Osteoblast (primary cell): Measurements from ENCODE around the gene HACD2. TPM values are rescaled to one million over a fixed set of nuclear protein-coding genes. Genes with fewer than 3 reads are reported as not detected.

Experiments used
- DNase-seq: peaks from one replicate; pipeline ENCODE4 v3.0.0; 2011; ENCODE audit warnings: low spot score, mixed read lengths; ENCODE audit not compliant: insufficient read length; ENCODE audit errors: missing footprints
- H2AFZ ChIP-seq: 2 replicates; pipeline ENCODE4 v1.6.0; 2011; ENCODE audit warnings: mild to moderate bottlenecking, low read length
- H3K27ac ChIP-seq: 2 replicates; pipeline ENCODE4 v1.5.1; 2011; ENCODE audit warnings: mild to moderate bottlenecking, low read depth, low read length, moderate library complexity
- H3K27me3 ChIP-seq: 2 replicates; pipeline ENCODE4 v1.6.0; 2012; ENCODE audit warnings: mild to moderate bottlenecking, control low read depth, inconsistent platforms, low read length, moderate library complexity; ENCODE audit not compliant: insufficient read depth
- H3K36me3 ChIP-seq: 2 replicates; pipeline ENCODE4 v1.5.1; 2011; ENCODE audit warnings: mild to moderate bottlenecking, low read length, control low read depth, moderate library complexity; ENCODE audit not compliant: insufficient read depth
- H3K4me1 ChIP-seq: 2 replicates; pipeline ENCODE4 v1.5.1; 2011; ENCODE audit warnings: mild to moderate bottlenecking, low read length, control low read depth, moderate library complexity; ENCODE audit not compliant: insufficient read depth
- H3K4me2 ChIP-seq: 2 replicates; pipeline ENCODE4 v1.6.0; 2011; ENCODE audit warnings: mild to moderate bottlenecking, low read length; ENCODE audit not compliant: insufficient read depth
- H3K4me3 ChIP-seq: fragments of 200-600 bp; sonication (generic); 3 replicates; pipeline ENCODE4 v1.5.1; 2012; ENCODE audit warnings: mild to moderate bottlenecking, low read length, inconsistent platforms; ENCODE audit not compliant: insufficient read depth
- H3K79me2 ChIP-seq: 2 replicates; pipeline ENCODE4 v1.6.0; 2012; ENCODE audit warnings: mild to moderate bottlenecking, low read length, control low read depth, inconsistent platforms; ENCODE audit not compliant: insufficient read depth
- H3K9me3 ChIP-seq: 2 replicates; pipeline ENCODE4 v1.5.1; 2011; ENCODE audit warnings: low read depth, low read length, control low read depth
- H4K20me1 ChIP-seq: 2 replicates; pipeline ENCODE4 v1.6.0; 2012; ENCODE audit warnings: mild to moderate bottlenecking, low read length, control low read depth; ENCODE audit not compliant: insufficient read depth
- CTCF ChIP-seq: IDR thresholded peaks from 2 replicates; pipeline ENCODE4 v1.5.1; 2011; ENCODE audit warnings: mild to moderate bottlenecking, low read depth, low read length, moderate library complexity; ENCODE audit errors: extremely low read depth
- total RNA-seq: library from RNA; depleted of rRNA; stranded (reverse); fragments of >200 nt; gene quantifications from 2 replicates; pipeline ENCODE4 v1.2.3, GENCODE V29; 2012

The HACD2 gene
- total RNA-seq, 1 donor = 27.5 TPM

GRCh38 chr3:123467046-123467445 is 117.8 kb downstream of the HACD2 start:
- H2AFZ ChIP-seq = no peak overlapping the region
- H3K79me2 ChIP-seq = no peaks in the 10 kb centered on the region
- DNase-seq = no peak
- no peak for TF ChIP-seq CTCF
- no peak overlapping the region for H3K4me3 ChIP-seq
- H3K9me3 ChIP-seq = no peaks in the 10 kb centered on the region
- H3K4me2 ChIP-seq = no peak overlapping the region
- H3K4me1 ChIP-seq = no peaks in the 10 kb centered on the region
- no peaks in the 10 kb centered on the region for H4K20me1 ChIP-seq
- no peak overlapping the region for H3K27ac ChIP-seq
- H3K36me3 ChIP-seq = no peaks in the 10 kb centered on the region
- H3K27me3 ChIP-seq = peaks cover 62% of the 10 kb centered on the region

GRCh38 chr3:123464211-123464610 is 120.6 kb downstream of the HACD2 start:
- no peak for DNase-seq
- no peak overlapping the region for H2AFZ ChIP-seq
- H3K9me3 ChIP-seq = no peaks in the 10 kb centered on the region
- H3K79me2 ChIP-seq = no peaks in the 10 kb centered on the region
- no peak overlapping the region for H3K4me3 ChIP-seq
- TF ChIP-seq CTCF = no peak
- no peaks in the 10 kb centered on the region for H3K4me1 ChIP-seq
- H3K27me3 ChIP-seq = peaks cover 69% of the 10 kb centered on the region
- no peaks in the 10 kb centered on the region for H3K36me3 ChIP-seq
- no peaks in the 10 kb centered on the region for H4K20me1 ChIP-seq
- no peak overlapping the region for H3K4me2 ChIP-seq
- no peak overlapping the region for H3K27ac ChIP-seq

- peaks cover 56% of the 10 kb centered on the region for H3K27me3 ChIP-seq
- no peaks in the 10 kb centered on the region for H4K20me1 ChIP-seq
- H3K79me2 ChIP-seq = no peaks in the 10 kb centered on the region
- no peak overlapping the region for H3K4me3 ChIP-seq
- no peak for TF ChIP-seq CTCF
- no peaks in the 10 kb centered on the region for H3K9me3 ChIP-seq
- no peak for DNase-seq
- H3K4me2 ChIP-seq = no peak overlapping the region
- no peaks in the 10 kb centered on the region for H3K4me1 ChIP-seq
- H3K36me3 ChIP-seq = no peaks in the 10 kb centered on the region
- H3K27ac ChIP-seq = no peak overlapping the region
- H2AFZ ChIP-seq = no peak overlapping the region
Measured at GRCh38 chr3:123459862-123460261, 125.0 kb downstream of the HACD2 start.

DNA sequence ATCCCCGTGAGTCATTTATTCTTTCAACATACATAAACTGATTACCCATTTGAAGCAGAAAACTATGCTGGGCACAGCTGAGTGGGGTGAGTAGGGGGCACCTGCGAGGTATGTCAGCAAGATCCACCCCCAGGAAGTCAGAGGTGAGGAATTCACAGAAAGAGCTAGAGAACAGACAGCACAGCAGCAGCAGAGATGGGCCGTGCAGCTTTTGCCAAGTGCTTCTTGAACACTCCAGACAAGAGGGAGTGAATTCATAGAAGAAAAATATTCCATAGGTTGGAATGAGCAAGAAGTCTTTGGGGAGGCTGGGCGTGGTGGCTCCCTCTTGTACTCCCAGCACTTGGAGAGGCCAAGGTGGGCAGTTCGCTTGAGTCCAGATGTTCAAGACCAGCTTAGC is 126.6 kb downstream of the HACD2 start:
- no peak for DNase-seq
- Histone ChIP-seq H3K27me3 (peaks cover 44% of the 10 kb centered on the region), H3K4me2 (no peak overlapping the region), H3K27ac (no peak overlapping the region), H3K9me3 (no peaks in the 10 kb centered on the region), H3K4me3 (no peak overlapping the region), H3K79me2 (no peaks in the 10 kb centered on the region), H3K4me1 (no peaks in the 10 kb centered on the region), H3K36me3 (no peaks in the 10 kb centered on the region), H4K20me1 (no peaks in the 10 kb centered on the region), H2AFZ (no peak overlapping the region)
- TF ChIP-seq CTCF = no peak
